GM12878 (cell line): ENCODE measurements around the gene COLQ. TPM values are rescaled to one million over a fixed set of nuclear protein-coding genes. Genes with fewer than 3 reads are reported as not detected.

ENCODE experiments used
- ATAC-seq: fragments of 200-7000 bp; cut with Tn5 transposase; 3 replicates; pipeline ENCODE4 v1.9.1; 2020; ENCODE audit warnings: mild to moderate bottlenecking, moderate library complexity
- BruUV-seq: library from RNA; stranded (reverse); fragments of 400-500 nt; replicated peaks from 2 replicates; lab custom pipeline; 2021; lab: Mats Ljungman, UMichigan
- CTCF ChIA-PET: fragments of 300-600 bp; sonication (Branson Sonifier 250); formaldehyde crosslinking; extraction: SDS; loops from one replicate; lab custom pipeline; 2021; ENCODE audit warnings: inconsistent platforms; lab: Yijun Ruan, JAX
- POLR2A ChIA-PET: fragments of 350-600 bp; formaldehyde crosslinking; extraction: SDS; loops from one replicate; lab custom pipeline; 2021; ENCODE audit warnings: inconsistent platforms; lab: Charles Lee
- RAD21 ChIA-PET: fragments of 300-600 bp; sonication (Branson Sonifier 250); formaldehyde crosslinking; loops from one replicate; lab custom pipeline; 2023; ENCODE audit warnings: antibody characterized with exemption; ENCODE audit not compliant: unreplicated experiment; lab: Charles Lee
- SMC1A ChIA-PET: fragments of 300-600 bp; sonication (Branson Sonifier 250); formaldehyde crosslinking; loops from one replicate; lab custom pipeline; 2023; ENCODE audit not compliant: unreplicated experiment, uncharacterized antibody; lab: Charles Lee
- DNase-seq: peaks from one replicate; pipeline ENCODE4 v3.0.0-alpha.2; 2011; ENCODE audit warnings: low read depth, low spot score
- FAIRE-seq: peaks from 3 replicates; lab custom pipeline; 2011; peaks lifted over from hg19 to GRCh38; lab: Jason Lieb, UNC
- H2AFZ ChIP-seq: 2 replicates; pipeline ENCODE4 v1.6.0; 2011; ENCODE audit warnings: low read depth, low read length, control low read depth; ENCODE audit not compliant: control insufficient read depth
- H3K27ac ChIP-seq: 2 replicates; pipeline ENCODE4 v1.5.1; 2011; ENCODE audit warnings: control low read depth; ENCODE audit not compliant: control insufficient read depth, insufficient read depth
- H3K27me3 ChIP-seq, 2 experiments: replicated peaks in 1 of 2; 2 replicates each; pipeline versions ENCODE4 v1.6.0 to v1.6.1; 2011; ENCODE audit warnings: low read length in 1 of 2; ENCODE audit not compliant: control insufficient read depth in 2 of 2, insufficient read depth in 2 of 2
- H3K36me3 ChIP-seq, 2 experiments: 2 replicates each; pipeline ENCODE4 v1.5.1; 2011; ENCODE audit warnings: low read length in 1 of 2; ENCODE audit not compliant: control insufficient read depth in 2 of 2, insufficient read depth in 2 of 2
- H3K4me1 ChIP-seq: 2 replicates; pipeline ENCODE4 v1.6.1; 2011; ENCODE audit warnings: mild to moderate bottlenecking, low read length, moderate library complexity, mixed read lengths; ENCODE audit not compliant: control insufficient read depth, insufficient read depth
- H3K4me2 ChIP-seq: 2 replicates; pipeline ENCODE4 v1.6.0; 2011; ENCODE audit warnings: control low read depth; ENCODE audit not compliant: control insufficient read depth, insufficient read depth
- H3K4me3 ChIP-seq: fragments of 200-600 bp; sonication (generic); 2 replicates; pipeline ENCODE4 v1.5.1; 2016
- H3K79me2 ChIP-seq: 2 replicates; pipeline ENCODE4 v1.6.0; 2011; ENCODE audit warnings: low read length; ENCODE audit not compliant: control insufficient read depth, insufficient read depth
- H3K9ac ChIP-seq: 2 replicates; pipeline ENCODE4 v1.8.0; 2011; ENCODE audit warnings: low read length, control low read depth, mixed read lengths; ENCODE audit not compliant: control insufficient read depth, insufficient read depth
- H3K9me3 ChIP-seq: replicated peaks from 3 replicates; pipeline ENCODE4 v1.5.1; 2011; ENCODE audit warnings: mild to moderate bottlenecking, low read length; ENCODE audit not compliant: control insufficient read depth, insufficient read depth
- H4K20me1 ChIP-seq: 2 replicates; pipeline ENCODE4 v1.6.0; 2011; ENCODE audit not compliant: control insufficient read depth, insufficient read depth
- BCLAF1 ChIP-seq: fragments of 450-650 bp; IDR thresholded peaks from 2 replicates; pipeline ENCODE4 v1.6.1; 2017; ENCODE audit warnings: antibody characterized with exemption, mild to moderate bottlenecking, moderate library complexity
- CEBPZ ChIP-seq: fragments of 150-350 bp; IDR thresholded peaks from 2 replicates; pipeline ENCODE4 v1.6.1; 2016; ENCODE audit warnings: low read depth, low read length
- FOS ChIP-seq: IDR thresholded peaks from 3 replicates; pipeline ENCODE4 v1.6.1; 2011; ENCODE audit warnings: borderline replicate concordance; ENCODE audit not compliant: insufficient read length; ENCODE audit errors: extremely low read depth
- NFYB ChIP-seq: IDR thresholded peaks from 2 replicates; pipeline ENCODE4 v1.6.1; 2011; ENCODE audit warnings: low read depth, mild to moderate bottlenecking, low read length, improper control_type of control experiment, moderate library complexity; ENCODE audit not compliant: insufficient read depth
- POLR2A ChIP-seq: IDR thresholded peaks from 2 replicates; pipeline ENCODE4 v1.6.1; 2011; ENCODE audit warnings: low read depth, mild to moderate bottlenecking, low read length
- RB1 ChIP-seq: fragments of 450-650 bp; formaldehyde crosslinking; IDR thresholded peaks from 2 replicates; pipeline ENCODE4 v1.6.1; 2017; ENCODE audit warnings: mild to moderate bottlenecking, borderline replicate concordance
- RBBP5 ChIP-seq: fragments of 200-600 bp; sonication (generic); conservative IDR thresholded peaks from 2 replicates; pipeline ENCODE4 v1.6.1; 2016
- SPI1 ChIP-seq: IDR thresholded peaks from 2 replicates; pipeline ENCODE4 v1.6.1; 2011; ENCODE audit warnings: low read depth, mild to moderate bottlenecking, low read length, moderate library complexity, borderline replicate concordance; ENCODE audit not compliant: insufficient read depth
- SREBF2 ChIP-seq: IDR thresholded peaks from 2 replicates; pipeline ENCODE4 v1.6.1; 2012; ENCODE audit warnings: mild to moderate bottlenecking, low read length
- YY1 ChIP-seq: IDR thresholded peaks from 2 replicates; pipeline ENCODE4 v1.6.1; 2011; ENCODE audit warnings: low read depth, mild to moderate bottlenecking, low read length
- ZBTB33 ChIP-seq: fragments of 450-650 bp; IDR thresholded peaks from 2 replicates; pipeline ENCODE4 v1.6.1; 2017; ENCODE audit warnings: mild to moderate bottlenecking
- ZNF622 ChIP-seq: fragments of 450-650 bp; IDR thresholded peaks from 2 replicates; pipeline ENCODE4 v1.6.1; 2017; ENCODE audit warnings: mild to moderate bottlenecking, inconsistent platforms
- WGBS: methylation state at CpG from one replicate; pipeline ENCODE4 v1.1.6; 2016; ENCODE audit warnings: low lambda C conversion rate; ENCODE audit not compliant: insufficient replicate concordance, insufficient coverage; ENCODE audit errors: missing lambda C conversion rate; 5-methylcytosine and 5-hydroxymethylcytosine counted together
- in situ Hi-C: fragments of 300-500 bp; cut with MboI; formaldehyde crosslinking; loops from 9 replicates; pipeline ENCODE4 v1.14.3; 2018; ENCODE audit warnings: mixed read lengths
- intact Hi-C: fragments of 100-400 bp; cut with micrococcal nuclease; formaldehyde crosslinking; loops from one replicate; pipeline ENCODE4 v1.14.2; 2022; ENCODE audit not compliant: unreplicated experiment
- polyA plus RNA-seq, 11 experiments: library from polyadenylated mRNA; depleted of rRNA in 4 of 11; unstranded in 6 of 11; stranded (reverse) in 5 of 11; fragments of >200 nt; fragmentation: Nextera tagmentation in 4 of 11; fragmentation: Illumina TruSeq in 1 of 11; extraction: Ambion mirVana in 4 of 11; extraction: Trizol in 1 of 11; gene quantifications; 1 replicate in 1 of 11; 2 replicates in 10 of 11; pipeline versions ENCODE4 v1.2.1 to v1.2.3, GENCODE V29; 2011 to 2016; ENCODE audit warnings: inconsistent platforms in 2 of 11, missing spikeins in 2 of 11, low read depth in 1 of 11
- total RNA-seq, 4 experiments: library from RNA; depleted of rRNA in 3 of 4; stranded (reverse); fragments of >200 nt in 3 of 4; fragmentation: Illumina TruSeq in 1 of 4; extraction: Trizol in 1 of 4; gene quantifications; 2 replicates each; pipeline versions ENCODE4 v1.2.1 to v1.2.3, GENCODE V29; 2013 to 2021
- TF ChIP-seq, protein P1 (sequence below): fragments of 450-650 bp; IDR thresholded peaks from 2 replicates; pipeline ENCODE4 v1.6.1; 2017; ENCODE audit warnings: mild to moderate bottlenecking, moderate library complexity

COLQ gene
- total and polyA plus RNA-seq, 10 of the 15 experiments (the other 5 are each of a cell fraction or from before 2014, with no cell fraction given) = 0.13 to 2.7 (median 0.70) TPM

DNA sequence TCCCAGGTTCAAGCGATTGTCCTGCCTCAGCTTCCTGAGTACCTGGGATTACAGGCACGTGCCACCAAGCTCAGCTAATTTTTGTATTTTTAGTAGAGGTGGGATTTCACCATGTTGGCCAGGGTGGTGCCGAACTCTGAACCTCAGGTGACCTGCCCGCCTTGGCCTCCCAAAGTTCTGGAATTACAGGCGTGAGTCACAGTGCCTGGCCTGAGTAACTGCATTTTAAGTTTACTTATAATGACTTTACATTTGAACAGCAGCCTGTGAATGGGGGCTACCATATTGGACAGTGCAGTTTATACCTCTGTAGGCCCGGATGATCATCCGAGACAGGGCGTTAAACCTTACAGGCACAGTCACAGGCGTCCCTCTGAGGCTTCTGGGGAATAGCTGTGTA lies 69.3 kb downstream of the COLQ start:
- no peak for FAIRE-seq
- ChIA-PET CTCF (interaction anchor here (1.0 kb wide), 1 partner anchor 15 kb away, joined by 3 read pairs; no protein-coding TSS in a partner anchor), POLR2A (no interaction called here), SMC1A (interaction anchor here (1.1 kb wide), 1 partner anchor 22 kb away, joined by 3 read pairs; no protein-coding TSS in a partner anchor), RAD21 (interaction anchor here (0.6 kb wide), 1 partner anchor 118 kb away, joined by 3 read pairs; no protein-coding TSS in a partner anchor)
- BruUV-seq = no TSS peak
- Histone ChIP-seq H3K4me1 (no peaks in the 10 kb centered on the region), H3K27ac (no peak overlapping the region), H3K79me2 (no peaks in the 10 kb centered on the region), H3K4me2 (no peak overlapping the region), H3K4me3 (no peak overlapping the region), H3K9me3 (no peaks in the 10 kb centered on the region), H3K9ac (no peak overlapping the region), H4K20me1 (no peaks in the 10 kb centered on the region), H3K36me3 (no peaks in the 10 kb centered on the region), H2AFZ (no peak overlapping the region), H3K27me3 (no peaks in the 10 kb centered on the region)
- WGBS = 56% methylated on average over 9 of the region's 9 CpGs
- ATAC-seq = no peak
- intact Hi-C loops = no loop called here
- DNase-seq = no peak
- in situ Hi-C loops = no loop called here
- TF ChIP-seq SREBF2 = no peak
- TF ChIP-seq SPI1 = no peak
- no peak for TF ChIP-seq FOS
- TF ChIP-seq BCLAF1 = no peak
- no peak for TF ChIP-seq ZNF622
- no peak for TF ChIP-seq NFYB
- no peak for TF ChIP-seq POLR2A
- TF ChIP-seq RBBP5 = no peak
- no peak for TF ChIP-seq CEBPZ
- TF ChIP-seq, protein P1, sequence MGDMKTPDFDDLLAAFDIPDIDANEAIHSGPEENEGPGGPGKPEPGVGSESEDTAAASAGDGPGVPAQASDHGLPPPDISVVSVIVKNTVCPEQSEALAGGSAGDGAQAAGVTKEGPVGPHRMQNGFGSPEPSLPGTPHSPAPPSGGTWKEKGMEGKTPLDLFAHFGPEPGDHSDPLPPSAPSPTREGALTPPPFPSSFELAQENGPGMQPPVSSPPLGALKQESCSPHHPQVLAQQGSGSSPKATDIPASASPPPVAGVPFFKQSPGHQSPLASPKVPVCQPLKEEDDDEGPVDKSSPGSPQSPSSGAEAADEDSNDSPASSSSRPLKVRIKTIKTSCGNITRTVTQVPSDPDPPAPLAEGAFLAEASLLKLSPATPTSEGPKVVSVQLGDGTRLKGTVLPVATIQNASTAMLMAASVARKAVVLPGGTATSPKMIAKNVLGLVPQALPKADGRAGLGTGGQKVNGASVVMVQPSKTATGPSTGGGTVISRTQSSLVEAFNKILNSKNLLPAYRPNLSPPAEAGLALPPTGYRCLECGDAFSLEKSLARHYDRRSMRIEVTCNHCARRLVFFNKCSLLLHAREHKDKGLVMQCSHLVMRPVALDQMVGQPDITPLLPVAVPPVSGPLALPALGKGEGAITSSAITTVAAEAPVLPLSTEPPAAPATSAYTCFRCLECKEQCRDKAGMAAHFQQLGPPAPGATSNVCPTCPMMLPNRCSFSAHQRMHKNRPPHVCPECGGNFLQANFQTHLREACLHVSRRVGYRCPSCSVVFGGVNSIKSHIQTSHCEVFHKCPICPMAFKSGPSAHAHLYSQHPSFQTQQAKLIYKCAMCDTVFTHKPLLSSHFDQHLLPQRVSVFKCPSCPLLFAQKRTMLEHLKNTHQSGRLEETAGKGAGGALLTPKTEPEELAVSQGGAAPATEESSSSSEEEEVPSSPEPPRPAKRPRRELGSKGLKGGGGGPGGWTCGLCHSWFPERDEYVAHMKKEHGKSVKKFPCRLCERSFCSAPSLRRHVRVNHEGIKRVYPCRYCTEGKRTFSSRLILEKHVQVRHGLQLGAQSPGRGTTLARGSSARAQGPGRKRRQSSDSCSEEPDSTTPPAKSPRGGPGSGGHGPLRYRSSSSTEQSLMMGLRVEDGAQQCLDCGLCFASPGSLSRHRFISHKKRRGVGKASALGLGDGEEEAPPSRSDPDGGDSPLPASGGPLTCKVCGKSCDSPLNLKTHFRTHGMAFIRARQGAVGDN = no peak
- no peak for TF ChIP-seq ZBTB33
- no peak for TF ChIP-seq RB1
- TF ChIP-seq YY1 = no peak
